Panc1 (cell line): ENCODE measurements around the gene BMAL1. TPM values are rescaled to one million over a fixed set of nuclear protein-coding genes. Genes with fewer than 3 reads are reported as not detected.

ENCODE experiments used
- ATAC-seq: fragments of 200-7000 bp; cut with Tn5 transposase; 2 replicates; pipeline ENCODE4 v1.9.1; 2020; ENCODE audit warnings: mild to moderate bottlenecking, moderate library complexity
- BruUV-seq: library from RNA; stranded (reverse); fragments of 400-500 nt; replicated peaks from 2 replicates; lab custom pipeline; 2021; lab: Mats Ljungman, UMichigan
- CTCF ChIA-PET: fragments of 300-600 bp; sonication (Branson Sonifier 250); formaldehyde crosslinking; loops from one replicate; lab custom pipeline; 2022; ENCODE audit warnings: antibody characterized with exemption; lab: Charles Lee
- POLR2A ChIA-PET: fragments of 300-600 bp; sonication (Branson Sonifier 250); formaldehyde crosslinking; loops from one replicate; lab custom pipeline; 2022; ENCODE audit warnings: antibody characterized with exemption; lab: Charles Lee
- DNase-seq: peaks from one replicate; pipeline ENCODE4 v3.0.0-alpha.2; 2010; ENCODE audit warnings: low read depth, low spot score
- H3K27ac ChIP-seq: 2 replicates; pipeline ENCODE4 v1.5.1; 2011; ENCODE audit warnings: mild to moderate bottlenecking, low read length, inconsistent platforms
- H3K27me3 ChIP-seq: fragments of 200-500 bp; sonication (Bioruptor generic); 2 replicates; pipeline ENCODE4 v1.6.0; 2014; ENCODE audit warnings: low read length, inconsistent platforms; ENCODE audit not compliant: control insufficient read depth, insufficient read depth
- H3K36me3 ChIP-seq: fragments of 200-500 bp; sonication (Bioruptor generic); 2 replicates; pipeline ENCODE4 v1.5.1; 2014; ENCODE audit warnings: inconsistent platforms, mild to moderate bottlenecking, low read length, moderate library complexity; ENCODE audit not compliant: control insufficient read depth, insufficient read depth
- H3K4me1 ChIP-seq: 2 replicates; pipeline ENCODE4 v1.5.1; 2011; ENCODE audit warnings: inconsistent platforms, mild to moderate bottlenecking, low read length, moderate library complexity; ENCODE audit not compliant: control insufficient read depth, insufficient read depth
- H3K4me3 ChIP-seq, 2 experiments: 2 replicates each; pipeline ENCODE4 v1.5.1; 2011 to 2012; ENCODE audit warnings: low read depth in 2 of 2, low read length in 2 of 2, mild to moderate bottlenecking in 2 of 2, inconsistent platforms in 1 of 2, moderate library complexity in 1 of 2
- H3K9me3 ChIP-seq: fragments of 200-500 bp; sonication (Bioruptor generic); 2 replicates; pipeline ENCODE4 v1.5.1; 2014; ENCODE audit warnings: low read depth, mild to moderate bottlenecking, inconsistent platforms, low read length, moderate library complexity; ENCODE audit not compliant: control insufficient read depth, insufficient read depth
- CTCF ChIP-seq: fragments of 450-650 bp; IDR thresholded peaks from 2 replicates; pipeline ENCODE4 v1.5.1; 2017; ENCODE audit warnings: mild to moderate bottlenecking
- POLR2AphosphoS5 ChIP-seq: IDR thresholded peaks from 2 replicates; pipeline ENCODE4 v1.6.1; 2012; ENCODE audit warnings: mild to moderate bottlenecking, low read depth, low read length, moderate library complexity
- SIN3A ChIP-seq: IDR thresholded peaks from 2 replicates; pipeline ENCODE4 v1.6.1; 2012; ENCODE audit warnings: low read depth, mild to moderate bottlenecking, low read length, moderate library complexity, borderline replicate concordance; ENCODE audit not compliant: insufficient read depth
- TCF7L2 ChIP-seq: IDR thresholded peaks from 2 replicates; pipeline ENCODE4 v1.6.1; 2011; ENCODE audit warnings: mild to moderate bottlenecking, low read depth, low read length, inconsistent platforms
- in situ Hi-C: cut with HindIII; loops from 2 replicates; pipeline ENCODE4 v1.10.0; 2016; ENCODE audit warnings: low sequenced_read_pairs, low pct_unique_long_range_greater_than_20kb
- intact Hi-C: fragments of 100-400 bp; cut with micrococcal nuclease; formaldehyde crosslinking; loops from one replicate; pipeline ENCODE4 v1.10.0; 2022; ENCODE audit not compliant: unreplicated experiment
- total RNA-seq: library from RNA; stranded (reverse); gene quantifications from one replicate; pipeline ENCODE4 v1.2.1, GENCODE V29; 2021; ENCODE audit not compliant: unreplicated experiment
- TF ChIP-seq, protein P1 (sequence below), 2 experiments: IDR thresholded peaks; 2 replicates each; pipeline ENCODE4 v1.6.1; 2011 to 2012; ENCODE audit warnings: low read depth in 2 of 2, control low read depth in 1 of 2, low read length in 1 of 2, mild to moderate bottlenecking in 1 of 2, moderate library complexity in 1 of 2; ENCODE audit not compliant: insufficient read depth in 1 of 2

The BMAL1 gene
- total RNA-seq, 1 experiment from 2014 or later = 9.3 TPM

DNA sequence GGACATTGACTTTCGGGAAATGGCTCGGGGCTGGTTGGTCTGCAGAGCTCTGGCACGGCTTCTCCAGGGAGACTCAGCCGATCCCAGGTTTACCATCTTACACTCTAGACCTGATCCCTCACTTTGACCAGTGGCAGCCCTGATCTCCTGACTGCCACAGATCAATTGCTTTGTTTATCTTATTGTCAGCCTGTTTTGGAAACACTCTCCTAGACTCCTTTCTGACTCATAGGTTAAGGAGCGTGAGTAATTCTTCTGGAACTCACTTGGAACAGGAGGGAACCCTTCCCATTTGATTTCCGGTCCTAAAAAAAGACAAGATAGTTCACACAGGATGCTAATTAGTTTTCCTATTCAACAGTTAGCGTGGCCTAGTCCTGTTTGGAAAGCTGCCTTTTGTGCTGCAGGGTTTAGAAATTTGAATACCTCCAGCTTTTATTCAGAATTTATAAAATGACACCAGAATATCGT, 16.0 kb upstream of the BMAL1 start:
- Histone ChIP-seq H3K36me3 (no peaks in the 10 kb centered on the region), H3K27ac (no peak overlapping the region), H3K9me3 (no peaks in the 10 kb centered on the region), H3K4me3 (no peak overlapping the region), H3K27me3 (peaks cover 6% of the 10 kb centered on the region), H3K4me1 (peaks cover 10% of the 10 kb centered on the region)
- POLR2A ChIA-PET = no interaction called here
- ATAC-seq (peak; percentile 86), DNase-seq (peak; percentile 82)
- CTCF ChIA-PET = no interaction called here
- in situ Hi-C loops = no loop called here
- TF ChIP-seq, protein P1, sequence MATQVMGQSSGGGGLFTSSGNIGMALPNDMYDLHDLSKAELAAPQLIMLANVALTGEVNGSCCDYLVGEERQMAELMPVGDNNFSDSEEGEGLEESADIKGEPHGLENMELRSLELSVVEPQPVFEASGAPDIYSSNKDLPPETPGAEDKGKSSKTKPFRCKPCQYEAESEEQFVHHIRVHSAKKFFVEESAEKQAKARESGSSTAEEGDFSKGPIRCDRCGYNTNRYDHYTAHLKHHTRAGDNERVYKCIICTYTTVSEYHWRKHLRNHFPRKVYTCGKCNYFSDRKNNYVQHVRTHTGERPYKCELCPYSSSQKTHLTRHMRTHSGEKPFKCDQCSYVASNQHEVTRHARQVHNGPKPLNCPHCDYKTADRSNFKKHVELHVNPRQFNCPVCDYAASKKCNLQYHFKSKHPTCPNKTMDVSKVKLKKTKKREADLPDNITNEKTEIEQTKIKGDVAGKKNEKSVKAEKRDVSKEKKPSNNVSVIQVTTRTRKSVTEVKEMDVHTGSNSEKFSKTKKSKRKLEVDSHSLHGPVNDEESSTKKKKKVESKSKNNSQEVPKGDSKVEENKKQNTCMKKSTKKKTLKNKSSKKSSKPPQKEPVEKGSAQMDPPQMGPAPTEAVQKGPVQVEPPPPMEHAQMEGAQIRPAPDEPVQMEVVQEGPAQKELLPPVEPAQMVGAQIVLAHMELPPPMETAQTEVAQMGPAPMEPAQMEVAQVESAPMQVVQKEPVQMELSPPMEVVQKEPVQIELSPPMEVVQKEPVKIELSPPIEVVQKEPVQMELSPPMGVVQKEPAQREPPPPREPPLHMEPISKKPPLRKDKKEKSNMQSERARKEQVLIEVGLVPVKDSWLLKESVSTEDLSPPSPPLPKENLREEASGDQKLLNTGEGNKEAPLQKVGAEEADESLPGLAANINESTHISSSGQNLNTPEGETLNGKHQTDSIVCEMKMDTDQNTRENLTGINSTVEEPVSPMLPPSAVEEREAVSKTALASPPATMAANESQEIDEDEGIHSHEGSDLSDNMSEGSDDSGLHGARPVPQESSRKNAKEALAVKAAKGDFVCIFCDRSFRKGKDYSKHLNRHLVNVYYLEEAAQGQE (IDR thresholded peaks at IDR 0.05; ENCODE audit: insufficient read depth in 1 of 2, low read depth in 2 of 2, low read length in 1 of 2) = no peak
- peak; percentile 45; the same call in 1 of the 2 replicates for TF ChIP-seq TCF7L2
- TF ChIP-seq CTCF = no peak
- TF ChIP-seq POLR2AphosphoS5 = no peak
- TF ChIP-seq SIN3A = no peak
- intact Hi-C loops = no loop called here
- no TSS peak for BruUV-seq

- no peaks in the 10 kb centered on the region for H3K36me3 ChIP-seq
- in situ Hi-C loops = no loop called here
- no TSS peak for BruUV-seq
- POLR2A ChIA-PET = no interaction called here
- H3K4me1 ChIP-seq = peaks cover 10% of the 10 kb centered on the region
- H3K27me3 ChIP-seq = peaks cover 9% of the 10 kb centered on the region
- no peak for DNase-seq
- TF ChIP-seq, protein P1 (IDR thresholded peaks at IDR 0.05; ENCODE audit: insufficient read depth in 1 of 2, low read depth in 2 of 2, low read length in 1 of 2) = no peak
- no peak for TF ChIP-seq SIN3A
- H3K27ac ChIP-seq = no peak overlapping the region
- CTCF ChIA-PET = interaction anchor here (0.6 kb wide), 1 partner anchor 152 kb away, joined by 3 read pairs; no protein-coding TSS in a partner anchor
- H3K9me3 ChIP-seq = no peaks in the 10 kb centered on the region
- intact Hi-C loops = no loop called here
- ATAC-seq = no peak
- H3K4me3 ChIP-seq = no peak overlapping the region
Measured at GRCh38 chr11:13262096-13262495, 15.5 kb upstream of the BMAL1 start.
